GM19463 (cell line): ENCODE measurements around the gene PPP1R26.

Experiments
- ATAC-seq: cut with Tn5 transposase; IDR thresholded peaks from one replicate; pipeline ENCODE4 v1.9.1; 2021; ENCODE audit warnings: mild to moderate bottlenecking, moderate library complexity; ENCODE audit not compliant: unreplicated experiment

Gene PPP1R26

DNA sequence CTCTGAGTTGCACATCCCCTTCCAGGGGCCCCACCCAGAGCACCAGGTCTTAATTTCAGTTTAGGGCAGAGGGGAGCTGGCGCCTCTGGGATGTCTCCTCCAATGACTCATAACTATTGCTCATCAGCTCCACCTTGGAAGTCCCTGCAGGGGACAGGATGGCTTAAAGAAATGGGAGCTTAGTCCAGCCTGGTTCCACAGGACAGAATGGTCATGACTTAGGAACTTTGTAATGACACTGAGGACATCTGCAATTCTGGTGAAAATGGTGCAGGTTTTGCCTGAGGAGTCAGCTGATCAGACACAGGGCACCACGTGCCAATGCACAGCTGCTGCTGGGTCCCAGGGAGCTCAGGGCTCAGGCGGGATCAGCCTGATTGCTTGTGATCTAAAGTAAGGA is 16.4 kb upstream of the PPP1R26 start:
- no peak for ATAC-seq

GRCh38 chr9:135464181-135464580 is 15.4 kb upstream of the PPP1R26 start:
- ATAC-seq: no peak

- ATAC-seq: no peak
Observed at GRCh38 chr9:135468854-135469521, 10.6 kb upstream of the PPP1R26 start.

- no peak for ATAC-seq
Observed at GRCh38 chr9:135471791-135472640, 7.6 kb upstream of the PPP1R26 start.

- no peak for ATAC-seq
Observed at GRCh38 chr9:135473972-135474543, 5.5 kb upstream of the PPP1R26 start.

DNA sequence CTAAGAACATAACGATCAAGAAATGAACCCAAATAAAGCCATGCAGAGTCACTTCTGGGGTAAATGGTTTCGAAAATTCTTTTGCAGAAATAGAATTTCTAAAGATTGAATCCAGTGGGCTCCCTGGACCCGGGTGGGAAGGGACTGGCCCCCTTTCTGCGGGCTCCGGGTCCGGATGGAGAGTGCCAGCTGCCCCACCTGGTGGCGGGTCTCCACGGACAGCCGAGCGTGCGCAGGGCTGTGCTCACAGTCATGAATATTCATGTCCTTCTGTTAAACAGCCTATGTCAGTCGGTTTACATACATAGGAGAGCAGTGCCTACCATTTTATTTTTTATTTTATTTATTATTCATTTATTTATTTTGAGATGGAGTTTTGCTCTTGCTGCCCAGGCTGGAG is 4.7 kb upstream of the PPP1R26 start:
- ATAC-seq: no peak

- no peak for ATAC-seq
Observed at GRCh38 chr9:135476561-135477355, 2.8 kb upstream of the PPP1R26 start.

DNA sequence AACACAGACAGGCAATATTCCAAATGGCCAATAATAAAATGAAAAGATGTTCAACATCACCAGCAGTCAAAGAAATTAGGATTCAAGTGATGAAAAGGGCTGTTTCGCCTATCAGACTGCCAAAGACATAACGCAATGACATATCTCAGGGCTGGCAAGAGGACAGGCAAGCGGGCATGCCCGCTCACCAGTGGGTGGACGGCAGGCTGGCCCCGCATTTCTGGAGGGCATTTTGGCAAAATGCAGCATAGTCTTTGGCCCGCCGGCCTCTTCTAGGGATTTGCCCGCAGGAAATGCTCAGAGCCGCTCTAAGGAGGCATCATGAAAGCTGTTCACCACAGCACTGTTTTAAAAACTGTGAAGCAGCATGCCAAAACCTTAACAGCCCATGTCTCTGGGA is 1.4 kb upstream of the PPP1R26 start:
- ATAC-seq: no peak

GRCh38 chr9:135478829-135479468 is 633 bp upstream of the PPP1R26 start:
- ATAC-seq: no peak

DNA sequence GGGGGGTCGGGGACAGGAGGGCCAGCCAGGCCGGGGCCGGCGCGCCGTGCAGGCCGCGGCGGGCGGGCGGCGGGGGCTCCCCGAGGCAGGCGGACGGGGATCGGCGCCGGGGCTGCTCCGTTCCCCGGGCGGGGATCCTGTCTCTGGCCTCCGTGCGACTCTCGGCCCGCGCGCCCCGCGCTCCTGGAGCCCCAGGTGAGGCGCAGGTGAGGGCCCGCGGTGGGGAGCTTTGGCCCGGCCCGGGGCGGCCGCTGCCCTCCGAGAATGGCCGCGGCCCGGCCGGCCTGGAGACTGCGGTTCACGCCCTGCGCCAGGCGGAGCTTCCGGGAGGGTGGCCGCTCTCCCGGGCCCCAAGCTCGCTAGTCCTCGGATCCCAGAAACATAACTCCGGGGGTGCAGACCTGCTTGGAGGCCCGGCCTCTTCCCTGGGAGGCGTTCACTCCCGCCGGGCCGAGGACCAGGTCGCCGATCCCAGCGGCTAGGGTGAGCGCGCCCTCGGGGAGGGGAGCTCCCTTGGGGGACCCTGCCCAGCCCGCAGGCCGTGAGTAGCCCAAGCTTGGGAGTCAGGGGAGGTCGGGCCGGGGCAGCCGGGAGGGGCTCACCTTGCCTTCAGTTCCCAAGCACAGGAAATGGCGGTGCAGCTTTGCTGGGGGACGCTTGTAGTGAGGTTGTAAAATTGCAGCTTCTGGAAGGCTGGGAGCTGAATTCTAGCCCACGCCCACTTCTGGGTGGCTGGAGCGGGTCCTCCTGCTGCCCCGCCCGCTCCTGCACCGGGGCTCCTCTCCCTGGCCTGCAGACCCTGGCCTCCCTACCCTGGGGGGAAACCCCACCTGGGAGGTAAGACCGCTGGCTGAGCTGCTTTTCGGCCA is 723 bp downstream of the PPP1R26 start:
- no peak for ATAC-seq

GRCh38 chr9:135480940-135481310 is 1.3 kb downstream of the PPP1R26 start:
- no peak for ATAC-seq

DNA sequence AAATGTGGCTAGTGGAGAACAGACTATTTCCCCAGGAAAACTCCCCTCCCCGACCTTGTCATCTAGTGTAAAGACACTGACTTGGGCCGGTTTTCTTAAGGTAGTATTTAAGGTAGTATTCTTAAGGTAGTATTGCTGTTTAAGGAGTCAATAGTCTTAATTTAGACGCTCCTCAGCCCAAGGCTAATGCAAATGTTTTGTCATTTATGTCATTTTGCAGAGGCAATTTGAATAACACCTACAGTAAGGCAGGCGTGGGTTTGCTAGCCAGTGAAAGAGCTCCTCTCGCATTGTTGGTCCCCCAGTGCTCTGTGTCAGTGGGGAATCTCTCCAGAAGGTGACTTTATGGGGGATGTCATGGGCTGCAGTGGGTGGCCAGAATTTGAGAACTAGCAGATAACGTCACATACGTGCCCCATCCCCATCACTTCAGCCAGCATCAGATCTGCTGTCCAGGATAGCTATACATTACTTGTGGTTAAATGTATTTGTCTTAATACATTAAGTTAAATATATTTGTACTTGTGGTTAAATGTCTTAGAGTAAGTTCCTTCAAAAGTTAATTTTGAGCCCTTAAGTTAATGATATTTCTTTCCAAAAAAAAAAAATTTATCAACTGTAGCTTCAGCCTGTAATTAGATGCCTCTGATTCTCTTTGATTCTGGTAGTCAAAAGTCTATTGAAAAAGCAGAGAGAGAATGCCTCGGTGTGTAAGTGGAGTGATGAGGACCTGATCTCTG is 2.6 kb downstream of the PPP1R26 start:
- ATAC-seq: no peak

- ATAC-seq: no peak
Observed at GRCh38 chr9:135484460-135485277, 5.1 kb downstream of the PPP1R26 start.

GRCh38 chr9:135485385-135485784 is 5.8 kb downstream of the PPP1R26 start:
- ATAC-seq: no peak

GRCh38 chr9:135485832-135486231 is 6.2 kb downstream of the PPP1R26 start:
- ATAC-seq: no peak

DNA sequence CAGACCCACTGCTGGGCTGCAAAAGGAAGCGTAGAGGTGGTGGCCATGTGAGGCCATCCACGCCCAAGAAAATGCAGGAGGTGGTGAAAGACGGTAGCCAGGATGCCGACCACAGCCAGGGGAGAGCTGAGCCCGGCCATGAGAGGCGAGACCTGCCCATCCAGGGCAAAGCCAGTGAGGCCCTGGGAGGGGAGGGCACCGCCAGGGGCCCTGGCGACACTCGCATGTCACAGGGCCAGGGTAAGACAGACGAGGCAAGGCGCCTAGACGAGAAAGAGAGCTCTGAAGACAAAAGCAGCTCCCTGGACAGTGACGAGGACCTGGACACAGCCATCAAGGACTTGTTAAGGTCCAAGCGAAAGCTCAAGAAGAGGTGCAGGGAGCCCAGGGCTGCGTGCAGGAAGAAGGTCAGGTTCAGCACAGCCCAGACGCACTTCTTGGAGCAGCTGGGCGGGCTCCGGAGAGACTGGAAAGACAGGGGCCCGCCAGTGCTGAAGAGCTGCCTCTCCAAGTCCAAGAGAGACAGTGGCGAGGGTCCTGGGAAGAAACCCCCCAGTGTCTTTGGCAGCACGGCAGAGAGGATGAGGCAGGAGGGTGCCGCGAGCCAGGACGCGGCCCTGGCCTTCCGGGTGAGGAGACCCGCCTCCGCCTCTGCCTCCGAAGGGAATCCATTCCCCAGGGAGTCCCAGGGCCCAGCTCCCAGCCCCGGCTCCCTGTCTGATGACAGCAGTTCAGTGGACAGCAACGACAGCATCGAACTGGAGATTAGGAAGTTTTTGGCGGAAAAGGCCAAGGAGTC is 6.9 kb downstream of the PPP1R26 start:
- no peak for ATAC-seq

DNA sequence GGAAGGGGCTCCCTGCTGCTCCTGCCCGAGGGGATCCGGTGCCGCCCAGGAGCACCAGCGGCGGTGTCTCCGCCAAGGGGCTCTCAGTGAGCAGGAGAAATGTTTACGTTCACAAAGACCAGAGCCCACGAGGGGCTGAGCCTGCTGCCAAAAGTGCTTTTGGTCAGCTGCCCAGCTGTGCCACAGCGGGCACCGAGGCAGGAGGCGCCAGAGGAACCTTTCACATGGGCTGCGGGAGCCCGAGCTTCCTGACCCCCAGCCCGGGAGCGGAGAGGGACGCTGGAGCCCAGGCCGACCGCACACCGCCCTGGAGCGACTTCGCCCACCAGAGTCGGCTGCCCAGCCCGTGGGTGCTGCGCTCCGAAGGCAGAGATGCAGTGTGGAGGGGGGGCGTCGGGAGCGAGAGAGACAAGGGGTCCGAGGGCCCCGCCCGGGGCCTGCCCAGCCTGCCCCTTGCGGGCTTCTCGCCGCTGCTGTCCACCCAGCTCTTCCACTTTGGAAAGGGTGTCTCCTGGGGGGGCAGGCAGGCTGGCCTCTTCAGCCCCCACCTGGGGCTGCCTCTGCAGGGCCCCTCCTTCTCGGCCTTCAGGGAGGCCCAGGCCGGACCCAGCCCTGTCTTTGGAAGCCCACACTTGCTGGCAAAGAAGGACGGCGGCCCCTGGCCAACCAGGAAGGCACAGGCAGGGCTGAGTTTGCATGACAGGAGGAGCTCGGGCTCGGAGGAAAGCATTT is 7.9 kb downstream of the PPP1R26 start:
- no peak for ATAC-seq
